Caco-2 (cell line): ENCODE results near the gene MACO1. TPM values are rescaled to one million over a fixed set of nuclear protein-coding genes. Genes with fewer than 3 reads are reported as not detected.

Source experiments
- BruUV-seq: library from RNA; stranded (reverse); fragments of 400-500 nt; replicated peaks from 2 replicates; lab custom pipeline; 2021; lab: Mats Ljungman, UMichigan
- CTCF ChIA-PET: fragments of 300-600 bp; sonication (Branson Sonifier 250); formaldehyde crosslinking; loops from one replicate; lab custom pipeline; 2022; ENCODE audit warnings: antibody characterized with exemption; lab: Charles Lee
- POLR2A ChIA-PET: fragments of 300-600 bp; sonication (Branson Sonifier 250); formaldehyde crosslinking; loops from one replicate; lab custom pipeline; 2022; ENCODE audit warnings: antibody characterized with exemption; lab: Charles Lee
- DNase-seq, 2 experiments: peaks; one replicate each; pipeline versions ENCODE4 v3.0.0 to v3.0.0-alpha.2; 2020 to 2022
- H3K27me3 ChIP-seq: replicated peaks from 2 replicates; pipeline ENCODE4 v1.6.0; 2011; ENCODE audit warnings: low read length; ENCODE audit not compliant: control insufficient read depth, insufficient read depth
- H3K36me3 ChIP-seq: 2 replicates; pipeline ENCODE4 v1.5.1; 2011; ENCODE audit warnings: low read length; ENCODE audit not compliant: control insufficient read depth, insufficient read depth
- H3K4me1 ChIP-seq: fragments of 250-450 bp; sonication (Bioruptor Pico); 2 replicates; pipeline ENCODE4 v1.5.1; 2020; ENCODE audit warnings: mild to moderate bottlenecking
- H3K4me3 ChIP-seq: 2 replicates; pipeline ENCODE4 v1.5.1; 2011; ENCODE audit warnings: low read depth, mild to moderate bottlenecking, control low read depth, low read length
- H3K9me3 ChIP-seq: fragments of 250-450 bp; sonication (Bioruptor Pico); 2 replicates; pipeline ENCODE4 v1.5.1; 2020; ENCODE audit warnings: mild to moderate bottlenecking, moderate library complexity
- H3K27ac Mint-ChIP-seq: one replicate; pipeline ENCODE4 v1.8.0; 2022; ENCODE audit warnings: mixed read lengths; ENCODE audit not compliant: unreplicated experiment
- H3K27me3 Mint-ChIP-seq: one replicate; pipeline ENCODE4 v1.8.0; 2022; ENCODE audit warnings: mixed read lengths; ENCODE audit not compliant: insufficient read depth, unreplicated experiment
- H3K36me3 Mint-ChIP-seq: one replicate; pipeline ENCODE4 v1.8.0; 2022; ENCODE audit warnings: mild to moderate bottlenecking, mixed read lengths; ENCODE audit not compliant: insufficient read depth, unreplicated experiment
- H3K4me1 Mint-ChIP-seq: one replicate; pipeline ENCODE4 v1.8.0; 2022; ENCODE audit warnings: low read depth, mixed read lengths; ENCODE audit not compliant: unreplicated experiment
- H3K4me3 Mint-ChIP-seq: one replicate; pipeline ENCODE4 v1.8.0; 2022; ENCODE audit warnings: mild to moderate bottlenecking, moderate library complexity, mixed read lengths; ENCODE audit not compliant: unreplicated experiment
- H3K9me3 Mint-ChIP-seq: one replicate; pipeline ENCODE4 v1.8.0; 2022; ENCODE audit warnings: mixed read lengths; ENCODE audit not compliant: unreplicated experiment
- CTCF ChIP-seq, 2 experiments: fragments of 200-600 bp in 1 of 2; IDR thresholded peaks; 1 replicate in 1 of 2; 2 replicates in 1 of 2; pipeline versions ENCODE4 v1.5.1 to v1.8.0; 2011 to 2022; ENCODE audit warnings: antibody characterized with exemption in 1 of 2, control low read depth in 1 of 2, inconsistent platforms in 1 of 2, low read depth in 1 of 2, low read length in 1 of 2, mild to moderate bottlenecking in 1 of 2, moderate library complexity in 1 of 2; ENCODE audit not compliant: insufficient read depth in 1 of 2, severe bottlenecking in 1 of 2, unreplicated experiment in 1 of 2
- intact Hi-C: fragments of 100-400 bp; cut with micrococcal nuclease; formaldehyde crosslinking; loops from one replicate; pipeline ENCODE4 v1.10.0; 2022; ENCODE audit not compliant: unreplicated experiment
- total RNA-seq: library from RNA; stranded (reverse); gene quantifications from 2 replicates; pipeline ENCODE4 v1.2.3, GENCODE V29; 2022

Gene MACO1
- total RNA-seq, 1 experiment from 2014 or later, result 16.8 TPM

GRCh38 chr1:25522031-25522655 is 91.4 kb downstream of the MACO1 start:
- no peaks in the 10 kb centered on the region for H3K4me1 ChIP-seq
- intact Hi-C loops, result no loop called here
- H3K36me3 Mint-ChIP-seq, result no peaks in the 10 kb centered on the region
- H3K27ac Mint-ChIP-seq, result no peak overlapping the region
- ChIA-PET POLR2A (no interaction called here), CTCF (interaction anchor here (0.9 kb wide), 1 partner anchor 21 kb away, joined by 4 read pairs; the partner anchor contains the start of gene LDLRAP1)
- H3K4me3 ChIP-seq, result no peak overlapping the region
- no peaks in the 10 kb centered on the region for H3K36me3 ChIP-seq
- H3K4me1 Mint-ChIP-seq, result no peaks in the 10 kb centered on the region
- H3K27me3 ChIP-seq, result no peaks in the 10 kb centered on the region
- no peak for DNase-seq
- TF ChIP-seq CTCF (IDR thresholded peaks at IDR 0.05; ENCODE audit: insufficient read depth in 1 of 2, low read depth in 1 of 2, low read length in 1 of 2, severe bottlenecking in 1 of 2, unreplicated experiment in 1 of 2), result no peak
- H3K4me3 Mint-ChIP-seq, result no peak overlapping the region
- peaks cover 10% of the 10 kb centered on the region for H3K9me3 Mint-ChIP-seq
- H3K27me3 Mint-ChIP-seq, result no peaks in the 10 kb centered on the region
- no TSS peak for BruUV-seq
- H3K9me3 ChIP-seq, result no peaks in the 10 kb centered on the region

- Histone ChIP-seq H3K9me3 (no peaks in the 10 kb centered on the region), H3K4me3 (no peak overlapping the region), H3K36me3 (no peaks in the 10 kb centered on the region), H3K4me1 (no peaks in the 10 kb centered on the region), H3K27me3 (no peaks in the 10 kb centered on the region)
- ChIA-PET POLR2A (no interaction called here), CTCF (no interaction called here)
- Mint-ChIP-seq H3K4me1 (no peaks in the 10 kb centered on the region), H3K4me3 (no peak overlapping the region), H3K36me3 (no peaks in the 10 kb centered on the region), H3K27ac (no peak overlapping the region), H3K9me3 (peaks cover 10% of the 10 kb centered on the region), H3K27me3 (no peaks in the 10 kb centered on the region)
- intact Hi-C loops, result no loop called here
- BruUV-seq, result no TSS peak
- TF ChIP-seq CTCF (IDR thresholded peaks at IDR 0.05; ENCODE audit: insufficient read depth in 1 of 2, low read depth in 1 of 2, low read length in 1 of 2, severe bottlenecking in 1 of 2, unreplicated experiment in 1 of 2), result no peak
- DNase-seq, result no peak
Measured at GRCh38 chr1:25523542-25523941, 92.8 kb downstream of the MACO1 start.

- H3K4me3 ChIP-seq, result no peak overlapping the region
- H3K4me1 Mint-ChIP-seq, result no peaks in the 10 kb centered on the region
Measured at GRCh38 chr1:25524568-25525360, 94.1 kb downstream of the MACO1 start.

More at GRCh38 chr1:25524568-25525360, 94.1 kb downstream of the MACO1 start:
- TF ChIP-seq CTCF (IDR thresholded peaks at IDR 0.05; ENCODE audit: insufficient read depth in 1 of 2, low read depth in 1 of 2, low read length in 1 of 2, severe bottlenecking in 1 of 2, unreplicated experiment in 1 of 2), result no peak
- intact Hi-C loops, result no loop called here
- ChIA-PET POLR2A (no interaction called here), CTCF (interaction anchor here (0.6 kb wide), 1 partner anchor 1965 kb away, joined by 4 read pairs; no protein-coding TSS in a partner anchor)
- Histone ChIP-seq H3K9me3 (no peaks in the 10 kb centered on the region), H3K4me1 (no peaks in the 10 kb centered on the region), H3K27me3 (no peaks in the 10 kb centered on the region), H3K36me3 (no peaks in the 10 kb centered on the region)
- Mint-ChIP-seq H3K9me3 (peaks cover 21% of the 10 kb centered on the region), H3K27me3 (no peaks in the 10 kb centered on the region), H3K36me3 (no peaks in the 10 kb centered on the region), H3K27ac (no peak overlapping the region), H3K4me3 (no peak overlapping the region)
- no TSS peak for BruUV-seq
- DNase-seq, result no peak
